ENCODE results near the gene SAFB2.

Gene SAFB2

DNA sequence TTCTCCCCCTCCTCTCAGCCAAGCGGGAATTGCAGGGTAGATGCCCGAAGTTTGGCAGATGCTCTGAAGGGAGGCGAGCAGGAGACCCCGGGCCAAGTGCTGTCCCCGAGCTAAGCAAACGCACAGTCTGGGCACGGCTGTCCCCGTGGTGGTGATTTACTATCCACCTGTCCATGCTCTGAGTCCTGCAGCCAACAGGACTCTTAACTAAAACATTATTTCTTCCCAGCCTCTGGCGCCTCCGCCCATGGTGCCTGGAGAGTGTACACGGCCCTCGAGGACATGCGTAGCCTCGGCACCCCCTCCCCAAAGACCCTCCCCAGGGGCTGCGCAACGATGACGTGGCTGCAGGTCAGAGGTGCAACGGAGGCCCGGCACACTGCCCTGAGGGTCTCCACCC lies 62.4 kb downstream of the SAFB2 start:
- Histone ChIP-seq H3K4me1 (ENCODE audit: control insufficient read depth, insufficient read depth, low read length) (no peaks in the 10 kb centered on the region), H3K9me3 (ENCODE audit: control insufficient read depth, insufficient read depth, low read depth, low read length) (no peaks in the 10 kb centered on the region), H3K27ac (ENCODE audit: extremely low read depth, low read depth, low read length) (no peak overlapping the region), H3K4me3 (ENCODE audit: low read depth, low read length) (no peak overlapping the region), H3K36me3 (ENCODE audit: control insufficient read depth in 2 of 2, insufficient read depth in 1 of 2, low read length in 2 of 2) (no peaks in the 10 kb centered on the region)
- ChIA-PET CTCF (interaction anchor here (0.6 to 1.5 kb wide), 3 partner anchors 14 to 22 kb away, joined by 3 read pairs; no protein-coding TSS in a partner anchor), POLR2A (no interaction called here)
- TF ChIP-seq ZNF777 (tag by site-specific recombination; IDR thresholded peaks at IDR 0.05; ENCODE audit: borderline replicate concordance) (no peak), ZNF155 (tag by site-specific recombination; IDR thresholded peaks at IDR 0.05) (no peak), ZNF571 (tag by site-specific recombination; IDR thresholded peaks at IDR 0.05) (no peak), ZNF175 (tag by site-specific recombination; IDR thresholded peaks at IDR 0.05) (no peak), ZNF423 (tag by site-specific recombination; IDR thresholded peaks at IDR 0.05) (no peak), ZNF37A (tag by site-specific recombination; IDR thresholded peaks at IDR 0.05) (no peak), ZNF341 (tag by site-specific recombination; IDR thresholded peaks at IDR 0.05; ENCODE audit: low read depth) (no peak)
- TF ChIP-seq, protein P1, sequence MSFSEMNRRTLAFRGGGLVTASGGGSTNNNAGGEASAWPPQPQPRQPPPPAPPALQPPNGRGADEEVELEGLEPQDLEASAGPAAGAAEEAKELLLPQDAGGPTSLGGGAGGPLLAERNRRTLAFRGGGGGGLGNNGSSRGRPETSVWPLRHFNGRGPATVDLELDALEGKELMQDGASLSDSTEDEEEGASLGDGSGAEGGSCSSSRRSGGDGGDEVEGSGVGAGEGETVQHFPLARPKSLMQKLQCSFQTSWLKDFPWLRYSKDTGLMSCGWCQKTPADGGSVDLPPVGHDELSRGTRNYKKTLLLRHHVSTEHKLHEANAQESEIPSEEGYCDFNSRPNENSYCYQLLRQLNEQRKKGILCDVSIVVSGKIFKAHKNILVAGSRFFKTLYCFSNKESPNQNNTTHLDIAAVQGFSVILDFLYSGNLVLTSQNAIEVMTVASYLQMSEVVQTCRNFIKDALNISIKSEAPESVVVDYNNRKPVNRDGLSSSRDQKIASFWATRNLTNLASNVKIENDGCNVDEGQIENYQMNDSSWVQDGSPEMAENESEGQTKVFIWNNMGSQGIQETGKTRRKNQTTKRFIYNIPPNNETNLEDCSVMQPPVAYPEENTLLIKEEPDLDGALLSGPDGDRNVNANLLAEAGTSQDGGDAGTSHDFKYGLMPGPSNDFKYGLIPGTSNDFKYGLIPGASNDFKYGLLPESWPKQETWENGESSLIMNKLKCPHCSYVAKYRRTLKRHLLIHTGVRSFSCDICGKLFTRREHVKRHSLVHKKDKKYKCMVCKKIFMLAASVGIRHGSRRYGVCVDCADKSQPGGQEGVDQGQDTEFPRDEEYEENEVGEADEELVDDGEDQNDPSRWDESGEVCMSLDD (tag by site-specific recombination; IDR thresholded peaks at IDR 0.05), result no peak
- TF ChIP-seq, protein P2, sequence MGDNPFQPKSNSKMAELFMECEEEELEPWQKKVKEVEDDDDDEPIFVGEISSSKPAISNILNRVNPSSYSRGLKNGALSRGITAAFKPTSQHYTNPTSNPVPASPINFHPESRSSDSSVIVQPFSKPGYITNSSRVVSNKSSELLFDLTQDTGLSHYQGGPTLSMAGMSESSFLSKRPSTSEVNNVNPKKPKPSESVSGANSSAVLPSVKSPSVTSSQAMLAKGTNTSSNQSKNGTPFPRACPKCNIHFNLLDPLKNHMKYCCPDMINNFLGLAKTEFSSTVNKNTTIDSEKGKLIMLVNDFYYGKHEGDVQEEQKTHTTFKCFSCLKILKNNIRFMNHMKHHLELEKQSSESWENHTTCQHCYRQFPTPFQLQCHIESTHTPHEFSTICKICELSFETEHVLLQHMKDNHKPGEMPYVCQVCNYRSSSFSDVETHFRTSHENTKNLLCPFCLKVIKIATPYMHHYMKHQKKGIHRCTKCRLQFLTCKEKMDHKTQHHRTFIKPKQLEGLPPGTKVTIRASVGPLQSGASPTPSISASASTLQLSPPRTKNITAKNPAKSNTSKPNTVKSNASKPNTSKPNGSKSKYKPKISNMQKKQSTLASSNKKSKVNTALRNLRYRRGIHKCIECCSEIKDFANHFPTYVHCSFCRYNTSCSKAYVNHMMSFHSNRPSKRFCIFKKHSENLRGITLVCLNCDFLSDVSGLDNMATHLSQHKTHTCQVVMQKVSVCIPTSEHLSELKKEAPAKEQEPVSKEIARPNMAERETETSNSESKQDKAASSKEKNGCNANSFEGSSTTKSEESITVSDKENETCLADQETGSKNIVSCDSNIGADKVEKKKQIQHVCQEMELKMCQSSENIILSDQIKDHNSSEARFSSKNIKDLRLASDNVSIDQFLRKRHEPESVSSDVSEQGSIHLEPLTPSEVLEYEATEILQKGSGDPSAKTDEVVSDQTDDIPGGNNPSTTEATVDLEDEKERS (tag by site-specific recombination; IDR thresholded peaks at IDR 0.05), result no peak
- TF ChIP-seq, protein P3, sequence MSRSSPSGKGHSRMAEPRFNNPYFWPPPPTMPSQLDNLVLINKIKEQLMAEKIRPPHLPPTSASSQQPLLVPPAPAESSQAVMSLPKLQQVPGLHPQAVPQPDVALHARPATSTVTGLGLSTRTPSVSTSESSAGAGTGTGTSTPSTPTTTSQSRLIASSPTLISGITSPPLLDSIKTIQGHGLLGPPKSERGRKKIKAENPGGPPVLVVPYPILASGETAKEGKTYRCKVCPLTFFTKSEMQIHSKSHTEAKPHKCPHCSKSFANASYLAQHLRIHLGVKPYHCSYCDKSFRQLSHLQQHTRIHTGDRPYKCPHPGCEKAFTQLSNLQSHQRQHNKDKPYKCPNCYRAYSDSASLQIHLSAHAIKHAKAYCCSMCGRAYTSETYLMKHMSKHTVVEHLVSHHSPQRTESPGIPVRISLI (tag by site-specific recombination; IDR thresholded peaks at IDR 0.05), result no peak
- TF ChIP-seq, protein P4, sequence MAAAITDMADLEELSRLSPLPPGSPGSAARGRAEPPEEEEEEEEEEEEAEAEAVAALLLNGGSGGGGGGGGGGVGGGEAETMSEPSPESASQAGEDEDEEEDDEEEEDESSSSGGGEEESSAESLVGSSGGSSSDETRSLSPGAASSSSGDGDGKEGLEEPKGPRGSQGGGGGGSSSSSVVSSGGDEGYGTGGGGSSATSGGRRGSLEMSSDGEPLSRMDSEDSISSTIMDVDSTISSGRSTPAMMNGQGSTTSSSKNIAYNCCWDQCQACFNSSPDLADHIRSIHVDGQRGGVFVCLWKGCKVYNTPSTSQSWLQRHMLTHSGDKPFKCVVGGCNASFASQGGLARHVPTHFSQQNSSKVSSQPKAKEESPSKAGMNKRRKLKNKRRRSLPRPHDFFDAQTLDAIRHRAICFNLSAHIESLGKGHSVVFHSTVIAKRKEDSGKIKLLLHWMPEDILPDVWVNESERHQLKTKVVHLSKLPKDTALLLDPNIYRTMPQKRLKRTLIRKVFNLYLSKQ (tag by site-specific recombination; IDR thresholded peaks at IDR 0.05; ENCODE audit: borderline replicate concordance), result no peak

DNA sequence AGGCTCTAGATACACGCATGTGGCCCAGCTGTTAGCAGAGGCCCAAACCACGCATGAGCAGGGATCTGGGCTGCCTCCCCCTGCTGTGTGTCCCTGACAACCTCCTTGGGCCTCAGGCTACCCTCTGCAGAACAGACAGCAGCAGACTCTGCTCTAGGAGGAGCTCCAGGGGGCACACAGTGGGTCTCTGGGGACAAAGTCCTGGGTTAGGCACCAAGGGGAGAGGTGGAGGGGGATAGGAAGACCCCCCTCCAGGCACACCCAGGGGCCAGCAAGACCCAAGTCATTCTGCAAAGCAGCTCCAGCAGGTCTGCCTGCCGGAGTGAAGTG lies 62.8 kb downstream of the SAFB2 start:
- Histone ChIP-seq H3K4me3 (ENCODE audit: low read depth, low read length) (no peak overlapping the region), H3K4me1 (ENCODE audit: control insufficient read depth, insufficient read depth, low read length) (no peaks in the 10 kb centered on the region), H3K36me3 (ENCODE audit: control insufficient read depth in 2 of 2, insufficient read depth in 1 of 2, low read length in 2 of 2) (no peaks in the 10 kb centered on the region), H3K27ac (ENCODE audit: extremely low read depth, low read depth, low read length) (no peak overlapping the region), H3K9me3 (ENCODE audit: control insufficient read depth, insufficient read depth, low read depth, low read length) (no peaks in the 10 kb centered on the region)
- ChIA-PET CTCF (interaction anchor here (0.5 to 1.5 kb wide), 4 partner anchors 13 to 38 kb away, joined by 3 read pairs; no protein-coding TSS in a partner anchor), POLR2A (interaction anchor here (0.6 kb wide), 1 partner anchor 39 kb away, joined by 4 read pairs; no protein-coding TSS in a partner anchor)
- peak; percentile 93 for TF ChIP-seq ZIC2 (tag by site-specific recombination; IDR thresholded peaks at IDR 0.05)
- TF ChIP-seq ZNF76 (tag by site-specific recombination; IDR thresholded peaks at IDR 0.05; ENCODE audit: borderline replicate concordance, low read depth), result no peak
- TF ChIP-seq, protein P5, sequence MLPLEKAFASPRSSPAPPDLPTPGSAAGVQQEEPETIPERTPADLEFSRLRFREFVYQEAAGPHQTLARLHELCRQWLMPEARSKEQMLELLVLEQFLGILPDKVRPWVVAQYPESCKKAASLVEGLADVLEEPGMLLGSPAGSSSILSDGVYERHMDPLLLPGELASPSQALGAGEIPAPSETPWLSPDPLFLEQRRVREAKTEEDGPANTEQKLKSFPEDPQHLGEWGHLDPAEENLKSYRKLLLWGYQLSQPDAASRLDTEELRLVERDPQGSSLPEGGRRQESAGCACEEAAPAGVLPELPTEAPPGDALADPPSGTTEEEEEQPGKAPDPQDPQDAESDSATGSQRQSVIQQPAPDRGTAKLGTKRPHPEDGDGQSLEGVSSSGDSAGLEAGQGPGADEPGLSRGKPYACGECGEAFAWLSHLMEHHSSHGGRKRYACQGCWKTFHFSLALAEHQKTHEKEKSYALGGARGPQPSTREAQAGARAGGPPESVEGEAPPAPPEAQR (tag by site-specific recombination; IDR thresholded peaks at IDR 0.05), result no peak
- peak; percentile 46; the same call in 1 of the 2 replicates for TF ChIP-seq GLIS1 (tag by site-specific recombination; IDR thresholded peaks at IDR 0.05)
- TF ChIP-seq ZNF239 (tag by site-specific recombination; IDR thresholded peaks at IDR 0.05), result no peak
